A673 (cell line): ENCODE results near the gene PVALEF. TPM values are rescaled to one million over a fixed set of nuclear protein-coding genes. Genes with fewer than 3 reads are reported as not detected.

ENCODE experiments used
- BruUV-seq: library from RNA; stranded (reverse); fragments of 400-500 nt; replicated peaks from 2 replicates; lab custom pipeline; 2021; lab: Mats Ljungman, UMichigan
- CTCF ChIA-PET: fragments of 300-600 bp; sonication (Branson Sonifier 250); formaldehyde crosslinking; loops from one replicate; lab custom pipeline; 2022; ENCODE audit warnings: antibody characterized with exemption; lab: Charles Lee
- POLR2A ChIA-PET: fragments of 300-600 bp; sonication (Branson Sonifier 250); formaldehyde crosslinking; loops from one replicate; lab custom pipeline; 2022; ENCODE audit warnings: antibody characterized with exemption; ENCODE audit not compliant: low non-redundant PET; lab: Charles Lee
- DNase-seq: peaks from one replicate; pipeline ENCODE4 v3.0.0-alpha.2; 2015; ENCODE audit warnings: low spot score
- H3K27ac ChIP-seq: fragments of 200-600 bp; sonication (generic); 2 replicates; pipeline ENCODE4 v1.5.1; 2016; ENCODE audit warnings: mixed run types, low read depth, mild to moderate bottlenecking, mixed read lengths, antibody characterized with exemption, low read length; ENCODE audit not compliant: poor library complexity, severe bottlenecking
- H3K27me3 ChIP-seq: fragments of 200-600 bp; sonication (generic); replicated peaks from 2 replicates; pipeline ENCODE4 v1.6.1; 2017; ENCODE audit warnings: mixed run types, low read depth, mild to moderate bottlenecking, mixed read lengths, antibody characterized with exemption, low read length; ENCODE audit not compliant: insufficient read depth, poor library complexity
- H3K36me3 ChIP-seq: fragments of 200-600 bp; sonication (generic); 2 replicates; pipeline ENCODE4 v1.6.1; 2016; ENCODE audit warnings: mixed run types, mild to moderate bottlenecking, mixed read lengths, antibody characterized with exemption, low read length; ENCODE audit not compliant: insufficient read depth, poor library complexity, severe bottlenecking
- H3K4me1 ChIP-seq: fragments of 200-600 bp; sonication (generic); 2 replicates; pipeline ENCODE4 v1.6.1; 2017; ENCODE audit warnings: mixed run types, mild to moderate bottlenecking, mixed read lengths, antibody characterized with exemption, low read length; ENCODE audit not compliant: insufficient read depth, poor library complexity, severe bottlenecking
- H3K4me3 ChIP-seq: fragments of 200-600 bp; sonication (generic); 2 replicates; pipeline ENCODE4 v1.5.1; 2016; ENCODE audit warnings: low read depth, mixed run types, mild to moderate bottlenecking, mixed read lengths, low read length; ENCODE audit not compliant: poor library complexity, severe bottlenecking
- H3K9me3 ChIP-seq: fragments of 200-600 bp; sonication (generic); 2 replicates; pipeline ENCODE4 v1.6.1; 2016; ENCODE audit warnings: mixed run types, low read depth, mild to moderate bottlenecking, mixed read lengths, antibody characterized with exemption, low read length; ENCODE audit not compliant: poor library complexity, severe bottlenecking
- EZH2 ChIP-seq: fragments of 200-600 bp; sonication (generic); IDR thresholded peaks from 2 replicates; pipeline ENCODE4 v1.6.1; 2017; ENCODE audit warnings: borderline replicate concordance, low read depth, mild to moderate bottlenecking, mixed read lengths, antibody characterized with exemption, low read length; ENCODE audit not compliant: poor library complexity, severe bottlenecking
- intact Hi-C: fragments of 100-400 bp; cut with micrococcal nuclease; formaldehyde crosslinking; loops from one replicate; pipeline ENCODE4 v1.10.0; 2022; ENCODE audit not compliant: unreplicated experiment
- total RNA-seq: library from RNA; stranded (reverse); gene quantifications from 2 replicates; pipeline ENCODE4 v1.2.3, GENCODE V29; 2021
- TF ChIP-seq, protein P1 (sequence below): fragments of 300-800, 200-600 bp; sonication (generic); conservative IDR thresholded peaks from 2 replicates; pipeline ENCODE4 v1.5.1; 2017; ENCODE audit warnings: low read depth, mild to moderate bottlenecking, antibody characterized with exemption, low read length, moderate library complexity, mixed read lengths

The PVALEF gene
- total RNA-seq, 1 experiment from 2014 or later: not detected

DNA sequence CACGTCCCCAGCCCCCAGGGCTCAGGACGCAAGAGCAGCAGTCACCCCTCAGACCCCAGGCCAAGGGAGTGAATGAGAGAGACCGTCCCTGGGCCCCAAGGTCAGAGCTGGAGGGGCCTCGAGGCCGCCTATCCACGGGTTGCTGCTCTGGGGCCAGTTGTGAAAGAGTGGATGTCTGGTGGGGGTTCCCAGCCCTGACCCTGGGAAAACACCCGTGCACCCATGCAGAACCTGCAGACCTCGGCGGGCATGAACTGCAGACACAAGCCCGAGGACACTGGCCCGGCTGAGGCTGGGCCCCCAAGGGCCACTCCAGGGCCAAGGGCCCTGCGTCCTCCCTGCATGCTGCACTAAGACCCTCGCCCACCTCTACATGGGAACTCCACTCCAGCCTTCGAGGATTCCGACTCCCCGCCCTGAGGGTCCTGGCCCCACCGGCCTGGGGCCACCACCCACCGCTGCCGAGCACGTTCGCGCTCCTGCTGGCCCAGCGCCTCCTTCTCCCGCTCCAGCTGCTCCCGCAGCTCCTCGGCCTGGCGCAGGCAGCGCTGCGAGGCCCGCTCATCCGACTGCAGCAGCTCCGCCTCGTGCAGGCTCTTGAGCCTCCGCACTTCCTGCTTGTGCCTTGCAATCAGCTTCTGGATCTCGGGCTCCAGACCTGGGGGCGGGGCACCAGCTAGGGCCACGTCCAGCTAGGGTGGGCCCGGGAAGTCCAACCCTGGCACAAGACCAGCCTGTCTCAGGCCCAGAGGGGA is 28.3 kb downstream of the PVALEF start:
- Histone ChIP-seq H3K27me3 (no peaks in the 10 kb centered on the region), H3K36me3 (peaks cover 5% of the 10 kb centered on the region), H3K27ac (no peak overlapping the region), H3K4me1 (no peaks in the 10 kb centered on the region), H3K9me3 (no peaks in the 10 kb centered on the region), H3K4me3 (no peak overlapping the region)
- TF ChIP-seq, protein P1, sequence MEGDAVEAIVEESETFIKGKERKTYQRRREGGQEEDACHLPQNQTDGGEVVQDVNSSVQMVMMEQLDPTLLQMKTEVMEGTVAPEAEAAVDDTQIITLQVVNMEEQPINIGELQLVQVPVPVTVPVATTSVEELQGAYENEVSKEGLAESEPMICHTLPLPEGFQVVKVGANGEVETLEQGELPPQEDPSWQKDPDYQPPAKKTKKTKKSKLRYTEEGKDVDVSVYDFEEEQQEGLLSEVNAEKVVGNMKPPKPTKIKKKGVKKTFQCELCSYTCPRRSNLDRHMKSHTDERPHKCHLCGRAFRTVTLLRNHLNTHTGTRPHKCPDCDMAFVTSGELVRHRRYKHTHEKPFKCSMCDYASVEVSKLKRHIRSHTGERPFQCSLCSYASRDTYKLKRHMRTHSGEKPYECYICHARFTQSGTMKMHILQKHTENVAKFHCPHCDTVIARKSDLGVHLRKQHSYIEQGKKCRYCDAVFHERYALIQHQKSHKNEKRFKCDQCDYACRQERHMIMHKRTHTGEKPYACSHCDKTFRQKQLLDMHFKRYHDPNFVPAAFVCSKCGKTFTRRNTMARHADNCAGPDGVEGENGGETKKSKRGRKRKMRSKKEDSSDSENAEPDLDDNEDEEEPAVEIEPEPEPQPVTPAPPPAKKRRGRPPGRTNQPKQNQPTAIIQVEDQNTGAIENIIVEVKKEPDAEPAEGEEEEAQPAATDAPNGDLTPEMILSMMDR: no peak
- no peak for TF ChIP-seq EZH2
- ChIA-PET CTCF (no interaction called here), POLR2A (no interaction called here)
- no peak for DNase-seq
- intact Hi-C loops: no loop called here
- no TSS peak for BruUV-seq

DNA sequence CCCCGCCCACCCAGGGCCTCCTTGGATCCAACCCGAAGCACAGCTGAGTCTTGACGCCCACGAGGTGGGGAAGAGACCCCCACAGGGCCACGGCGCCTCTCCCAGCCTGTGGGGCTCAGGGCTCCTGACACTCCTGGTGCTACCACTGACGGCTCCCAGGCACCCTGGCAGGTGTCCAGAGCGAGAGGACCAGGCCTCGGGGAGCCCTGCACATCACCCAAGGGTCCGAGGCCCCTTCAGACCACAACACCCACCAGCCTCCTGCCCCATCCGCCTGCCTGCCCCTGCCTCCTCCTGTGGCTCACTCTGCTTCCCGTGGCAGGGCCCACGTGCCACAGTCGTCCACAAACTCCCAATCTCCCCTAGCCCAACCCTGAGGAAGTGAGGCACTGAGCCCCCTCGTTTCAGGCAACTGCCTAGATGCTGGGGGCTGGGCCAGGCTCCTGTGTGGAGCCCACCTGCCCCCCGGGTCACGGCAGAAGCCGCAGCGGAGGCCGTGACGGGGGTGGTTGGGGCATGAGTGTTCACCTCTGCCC is 29.0 kb downstream of the PVALEF start:
- CTCF ChIA-PET: no interaction called here

DNA sequence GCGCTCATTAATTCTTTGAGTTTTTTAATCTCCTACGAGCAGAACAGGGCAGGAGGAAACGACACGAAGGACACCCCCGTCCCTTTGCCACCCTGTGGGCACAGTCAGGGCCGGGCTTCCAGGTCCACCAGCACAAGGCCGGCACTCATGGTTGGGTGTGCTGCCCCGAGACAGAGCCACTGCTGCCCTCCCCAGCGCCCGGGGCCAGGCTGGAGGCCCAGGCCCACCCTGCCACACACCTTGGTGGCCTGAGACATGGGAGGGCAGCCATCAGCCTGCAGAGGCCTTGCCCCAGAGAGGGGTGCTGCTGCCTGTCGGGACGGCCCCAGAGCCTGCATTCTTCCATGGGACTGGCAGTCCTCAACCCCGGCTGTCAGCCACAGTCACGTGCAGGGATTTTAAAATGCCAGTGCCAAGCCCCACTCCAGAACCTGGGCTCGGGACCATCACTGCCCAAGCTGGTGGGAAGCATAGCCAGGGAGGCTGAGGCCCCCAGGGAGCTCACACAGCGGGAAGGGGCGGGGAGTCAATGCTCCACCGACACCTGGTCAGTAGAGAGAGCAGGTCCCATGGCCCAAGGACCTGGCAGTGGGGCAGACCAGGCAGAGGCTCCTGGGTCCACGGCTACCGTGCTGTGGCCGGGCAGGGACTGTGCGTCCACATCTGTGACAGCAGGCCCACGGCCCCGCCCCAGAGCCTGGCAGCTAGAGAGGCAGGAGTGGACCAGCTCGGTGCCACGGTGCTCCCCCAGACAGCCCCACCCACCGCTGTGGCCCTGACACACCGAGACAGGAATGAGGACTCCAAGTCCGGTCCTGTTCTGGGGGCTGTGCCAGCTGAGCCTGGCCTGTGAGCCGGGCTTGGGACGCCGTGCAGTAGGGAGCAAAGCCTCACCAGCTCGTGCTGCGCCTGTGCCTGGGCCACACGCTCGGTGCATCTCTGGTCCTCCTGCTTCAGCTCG is 29.9 kb downstream of the PVALEF start:
- ChIA-PET CTCF (no interaction called here), POLR2A (no interaction called here)
- H3K9me3 ChIP-seq: no peaks in the 10 kb centered on the region
- DNase-seq: no peak
- no peak overlapping the region for H3K4me3 ChIP-seq
- H3K27ac ChIP-seq: no peak overlapping the region
- no peak for TF ChIP-seq EZH2
- TF ChIP-seq, protein P1: no peak
- H3K27me3 ChIP-seq: no peaks in the 10 kb centered on the region
- no peaks in the 10 kb centered on the region for H3K36me3 ChIP-seq
- BruUV-seq: no TSS peak
- H3K4me1 ChIP-seq: no peaks in the 10 kb centered on the region
- intact Hi-C loops: no loop called here

More for the DNA sequence above, 29.0 kb downstream of the PVALEF start:
- Histone ChIP-seq H3K4me3 (no peak overlapping the region), H3K4me1 (no peaks in the 10 kb centered on the region), H3K9me3 (no peaks in the 10 kb centered on the region), H3K27me3 (no peaks in the 10 kb centered on the region), H3K36me3 (peaks cover under 1% of the 10 kb centered on the region), H3K27ac (no peak overlapping the region)
- DNase-seq: no peak
- BruUV-seq: no TSS peak
- POLR2A ChIA-PET: no interaction called here
- intact Hi-C loops: no loop called here
- TF ChIP-seq EZH2: no peak
- TF ChIP-seq, protein P1: no peak
